MM.1S (cell line): ENCODE data around the gene TDRD7.

Source experiments
- DNase-seq: peaks from one replicate; pipeline ENCODE4 v3.0.0-alpha.2; 2015
- H2AFZ ChIP-seq: fragments of 300-600 bp; sonication (generic); 2 replicates; pipeline ENCODE4 v1.6.0; 2016; ENCODE audit warnings: antibody characterized with exemption, low read length
- H3F3A ChIP-seq: fragments of 300-600 bp; sonication (generic); 2 replicates; pipeline ENCODE4 v1.6.1; 2016; ENCODE audit warnings: mild to moderate bottlenecking, antibody characterized with exemption, low read length, moderate library complexity, mixed read lengths; ENCODE audit not compliant: insufficient read depth
- H3K27ac ChIP-seq: fragments of 300-600 bp; sonication (generic); 2 replicates; pipeline ENCODE4 v1.5.1; 2016; ENCODE audit warnings: mild to moderate bottlenecking, low read length
- H3K27me3 ChIP-seq: fragments of 300-600 bp; sonication (generic); replicated peaks from 2 replicates; pipeline ENCODE4 v1.6.0; 2016; ENCODE audit warnings: low read length; ENCODE audit not compliant: insufficient read depth
- H3K36me3 ChIP-seq: fragments of 300-600 bp; sonication (generic); replicated peaks from 2 replicates; pipeline ENCODE4 v1.6.1; 2016; ENCODE audit warnings: mild to moderate bottlenecking, low read length, mixed read lengths; ENCODE audit not compliant: insufficient read depth
- H3K4me1 ChIP-seq: fragments of 300-600 bp; sonication (generic); 2 replicates; pipeline ENCODE4 v1.6.1; 2016; ENCODE audit warnings: low read length, mixed read lengths
- H3K4me2 ChIP-seq: fragments of 300-600 bp; sonication (generic); 2 replicates; pipeline ENCODE4 v1.6.0; 2016; ENCODE audit warnings: low read depth, low read length
- H3K4me3 ChIP-seq: fragments of 300-600 bp; sonication (generic); 2 replicates; pipeline ENCODE4 v1.5.1; 2016; ENCODE audit warnings: low read length, mixed read lengths
- H3K79me2 ChIP-seq: fragments of 300-600 bp; sonication (generic); 2 replicates; pipeline ENCODE4 v1.6.1; 2016; ENCODE audit warnings: mixed run types, low read length, mixed read lengths
- H3K9ac ChIP-seq: fragments of 300-600 bp; sonication (generic); 2 replicates; pipeline ENCODE4 v1.6.1; 2016; ENCODE audit warnings: low read length, mixed read lengths
- H3K9me2 ChIP-seq: fragments of 300-600 bp; sonication (generic); replicated peaks from 2 replicates; pipeline ENCODE4 v1.6.1; 2016; ENCODE audit warnings: mild to moderate bottlenecking, low read length, mixed read lengths; ENCODE audit not compliant: insufficient read depth
- H3K9me3 ChIP-seq: fragments of 300-600 bp; sonication (generic); replicated peaks from 2 replicates; pipeline ENCODE4 v1.6.1; 2016; ENCODE audit warnings: mild to moderate bottlenecking, low read length, mixed read lengths; ENCODE audit not compliant: insufficient read depth
- H4K20me1 ChIP-seq: fragments of 300-600 bp; sonication (generic); 2 replicates; pipeline ENCODE4 v1.6.1; 2016; ENCODE audit warnings: mild to moderate bottlenecking, low read length, moderate library complexity, mixed read lengths; ENCODE audit not compliant: insufficient read depth
- EZH2 ChIP-seq: fragments of 300-600 bp; sonication (generic); optimal IDR thresholded peaks from 2 replicates; pipeline ENCODE3; 2017; ENCODE audit warnings: low read depth, mild to moderate bottlenecking, antibody characterized with exemption, low read length, mixed read lengths
- EZH2phosphoT487 ChIP-seq: fragments of 300-600 bp; sonication (generic); IDR thresholded peaks from 2 replicates; pipeline ENCODE4 v1.6.1; 2018; ENCODE audit warnings: antibody characterized with exemption, low read length
- TF ChIP-seq, protein P1 (sequence below): fragments of 300-600 bp; sonication (generic); IDR thresholded peaks from 2 replicates; pipeline ENCODE4 v1.5.1; 2016; ENCODE audit warnings: antibody characterized with exemption, low read length, mixed read lengths

The TDRD7 gene

DNA sequence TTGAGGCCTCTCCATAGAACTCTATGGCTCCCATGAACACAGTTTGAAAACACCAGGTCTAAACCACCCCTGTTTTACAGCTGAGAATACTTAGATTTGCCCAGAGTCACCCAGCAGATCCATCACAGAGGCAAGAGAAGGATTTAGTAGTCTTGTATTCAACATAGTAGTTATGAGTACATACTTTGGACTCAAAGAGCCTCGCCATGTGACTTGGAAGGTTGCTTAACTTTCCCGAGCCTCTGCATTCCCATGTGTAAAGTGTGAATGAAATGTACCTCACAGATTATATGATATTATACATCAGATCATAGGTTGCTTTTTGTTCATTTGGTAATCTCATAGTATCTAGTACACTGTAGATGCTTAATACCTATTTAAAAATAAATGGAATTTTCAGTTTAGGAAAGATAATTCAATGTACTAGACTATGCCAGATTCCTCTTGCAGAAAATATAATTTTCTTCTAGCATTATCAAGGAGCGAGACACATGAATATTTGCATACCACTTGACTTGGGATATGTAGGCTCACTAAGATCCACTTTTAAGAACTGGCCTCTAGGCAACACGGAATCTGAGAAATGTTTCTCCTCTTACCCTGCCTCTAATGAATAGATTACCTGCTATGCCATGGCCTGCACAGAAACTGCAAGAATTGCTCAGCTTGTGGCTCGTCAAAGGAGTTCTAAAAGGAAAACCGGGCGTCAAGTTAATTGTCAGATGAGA is 18.6 kb downstream of the TDRD7 start:
- no peak for DNase-seq
- Histone ChIP-seq H3K4me1 (no peaks in the 10 kb centered on the region), H2AFZ (no peak overlapping the region), H3K27me3 (no peaks in the 10 kb centered on the region), H3K4me3 (no peak overlapping the region), H4K20me1 (no peaks in the 10 kb centered on the region), H3K4me2 (no peak overlapping the region), H3K9me3 (no peaks in the 10 kb centered on the region), H3K27ac (no peak overlapping the region), H3F3A (no peaks in the 10 kb centered on the region), H3K79me2 (no peaks in the 10 kb centered on the region), H3K9ac (no peak overlapping the region), H3K9me2 (no peaks in the 10 kb centered on the region), H3K36me3 (no peaks in the 10 kb centered on the region)
- no peak for TF ChIP-seq EZH2
- TF ChIP-seq, protein P1, sequence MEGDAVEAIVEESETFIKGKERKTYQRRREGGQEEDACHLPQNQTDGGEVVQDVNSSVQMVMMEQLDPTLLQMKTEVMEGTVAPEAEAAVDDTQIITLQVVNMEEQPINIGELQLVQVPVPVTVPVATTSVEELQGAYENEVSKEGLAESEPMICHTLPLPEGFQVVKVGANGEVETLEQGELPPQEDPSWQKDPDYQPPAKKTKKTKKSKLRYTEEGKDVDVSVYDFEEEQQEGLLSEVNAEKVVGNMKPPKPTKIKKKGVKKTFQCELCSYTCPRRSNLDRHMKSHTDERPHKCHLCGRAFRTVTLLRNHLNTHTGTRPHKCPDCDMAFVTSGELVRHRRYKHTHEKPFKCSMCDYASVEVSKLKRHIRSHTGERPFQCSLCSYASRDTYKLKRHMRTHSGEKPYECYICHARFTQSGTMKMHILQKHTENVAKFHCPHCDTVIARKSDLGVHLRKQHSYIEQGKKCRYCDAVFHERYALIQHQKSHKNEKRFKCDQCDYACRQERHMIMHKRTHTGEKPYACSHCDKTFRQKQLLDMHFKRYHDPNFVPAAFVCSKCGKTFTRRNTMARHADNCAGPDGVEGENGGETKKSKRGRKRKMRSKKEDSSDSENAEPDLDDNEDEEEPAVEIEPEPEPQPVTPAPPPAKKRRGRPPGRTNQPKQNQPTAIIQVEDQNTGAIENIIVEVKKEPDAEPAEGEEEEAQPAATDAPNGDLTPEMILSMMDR, result no peak
- TF ChIP-seq EZH2phosphoT487, result no peak

DNA sequence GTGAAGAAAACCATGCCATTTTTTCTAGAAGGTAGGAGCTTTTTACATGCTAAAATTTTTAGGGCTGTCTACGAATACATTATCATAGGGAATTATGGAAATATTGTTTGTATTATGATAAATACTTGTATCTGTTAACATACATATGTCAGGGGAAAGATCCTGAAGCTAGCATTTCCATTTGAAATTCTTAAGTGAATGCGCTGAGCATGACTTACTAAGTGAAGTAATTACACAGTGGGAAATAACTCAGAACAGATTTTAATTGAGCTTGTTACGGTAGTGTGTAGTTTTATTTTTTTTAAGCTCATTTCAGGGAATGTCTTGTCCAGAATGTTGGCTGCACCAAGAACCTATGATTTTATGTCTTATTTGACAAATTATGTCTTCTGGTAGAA is 19.1 kb downstream of the TDRD7 start:
- Histone ChIP-seq H3K36me3 (no peaks in the 10 kb centered on the region), H3K9ac (no peak overlapping the region), H3K9me3 (no peaks in the 10 kb centered on the region), H3K27me3 (no peaks in the 10 kb centered on the region), H3F3A (no peaks in the 10 kb centered on the region), H3K9me2 (no peaks in the 10 kb centered on the region), H3K79me2 (no peaks in the 10 kb centered on the region), H4K20me1 (no peaks in the 10 kb centered on the region), H3K4me3 (no peak overlapping the region), H2AFZ (no peak overlapping the region), H3K4me1 (no peaks in the 10 kb centered on the region), H3K4me2 (no peak overlapping the region), H3K27ac (no peak overlapping the region)
- TF ChIP-seq EZH2 (no peak), EZH2phosphoT487 (no peak)
- TF ChIP-seq, protein P1, result no peak
- no peak for DNase-seq

- no peaks in the 10 kb centered on the region for H3F3A ChIP-seq
- no peak overlapping the region for H3K27ac ChIP-seq
- DNase-seq, result no peak
- H3K36me3 ChIP-seq, result no peaks in the 10 kb centered on the region
- no peak overlapping the region for H2AFZ ChIP-seq
- no peak overlapping the region for H3K4me3 ChIP-seq
- no peaks in the 10 kb centered on the region for H3K27me3 ChIP-seq
- no peak overlapping the region for H3K4me2 ChIP-seq
- H4K20me1 ChIP-seq, result no peaks in the 10 kb centered on the region
- TF ChIP-seq, protein P1, result no peak
- no peak for TF ChIP-seq EZH2phosphoT487
- TF ChIP-seq EZH2, result no peak
- H3K9ac ChIP-seq, result no peak overlapping the region
- H3K79me2 ChIP-seq, result no peaks in the 10 kb centered on the region
- no peaks in the 10 kb centered on the region for H3K9me3 ChIP-seq
- no peaks in the 10 kb centered on the region for H3K9me2 ChIP-seq
- H3K4me1 ChIP-seq, result no peaks in the 10 kb centered on the region
These were observed 19.8 kb downstream of the TDRD7 start for GRCh38 chr9:97431549-97432143.
